Myocyte (in vitro differentiated cells): ENCODE data around the gene NACC2. TPM values are rescaled to one million over a fixed set of nuclear protein-coding genes. Genes with fewer than 3 reads are reported as not detected.
"Not testable (repeated sequence)": the region's sequence is repeated elsewhere in the genome, so short reads cannot be mapped to it uniquely, and the experiment has no call there.

ENCODE experiments used
- DNase-seq: peaks from one replicate; pipeline ENCODE4 v3.0.0-alpha.2; 2012; ENCODE audit warnings: low read depth
- total RNA-seq: library from RNA; depleted of rRNA; stranded (reverse); fragments of >200 nt; gene quantifications from 2 replicates; pipeline ENCODE4 v1.2.3, GENCODE V29; 2014

The NACC2 gene
- total RNA-seq, 1 donor from 2014 or later: 22.8 TPM

DNA sequence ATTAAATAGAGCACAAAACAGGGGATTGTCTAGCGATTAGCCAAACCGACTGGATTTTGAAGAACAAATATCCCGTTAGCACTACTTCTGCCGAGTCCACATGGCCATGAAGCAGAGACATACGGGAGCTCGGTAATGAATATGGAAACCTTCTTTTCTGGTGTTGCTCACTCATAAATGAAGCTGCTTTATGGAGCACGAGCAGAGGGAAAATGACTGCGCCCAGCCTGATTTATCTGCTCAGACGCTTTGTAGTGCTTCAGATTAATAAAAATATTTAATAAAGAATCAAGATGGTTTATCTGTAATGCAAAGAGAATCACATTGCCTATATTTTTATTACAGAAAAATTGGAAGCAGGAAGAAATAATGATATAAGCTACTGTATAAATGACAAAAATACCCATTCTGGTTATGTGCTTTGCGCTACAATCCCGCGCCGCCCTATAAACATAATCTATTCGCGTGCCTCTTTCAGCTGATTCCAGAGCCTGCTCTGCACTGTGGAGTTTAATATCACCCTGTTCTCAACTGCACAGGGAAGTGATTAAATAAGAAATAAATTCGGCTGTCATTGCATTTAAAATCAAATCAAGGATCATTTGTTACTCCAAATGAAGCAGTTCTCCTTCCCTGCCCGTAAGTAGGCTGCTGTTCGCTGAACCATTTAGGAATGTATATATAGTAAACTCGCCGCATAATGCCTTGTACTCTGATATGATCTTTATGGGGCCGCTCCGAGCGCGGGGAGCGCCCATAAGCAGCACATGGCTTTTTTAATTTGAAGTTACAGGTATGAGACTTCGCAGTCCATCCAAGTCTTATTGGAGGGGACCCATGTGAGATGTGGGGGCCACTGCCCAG, 111.6 kb downstream of the NACC2 start:
- DNase-seq: no peak

DNA sequence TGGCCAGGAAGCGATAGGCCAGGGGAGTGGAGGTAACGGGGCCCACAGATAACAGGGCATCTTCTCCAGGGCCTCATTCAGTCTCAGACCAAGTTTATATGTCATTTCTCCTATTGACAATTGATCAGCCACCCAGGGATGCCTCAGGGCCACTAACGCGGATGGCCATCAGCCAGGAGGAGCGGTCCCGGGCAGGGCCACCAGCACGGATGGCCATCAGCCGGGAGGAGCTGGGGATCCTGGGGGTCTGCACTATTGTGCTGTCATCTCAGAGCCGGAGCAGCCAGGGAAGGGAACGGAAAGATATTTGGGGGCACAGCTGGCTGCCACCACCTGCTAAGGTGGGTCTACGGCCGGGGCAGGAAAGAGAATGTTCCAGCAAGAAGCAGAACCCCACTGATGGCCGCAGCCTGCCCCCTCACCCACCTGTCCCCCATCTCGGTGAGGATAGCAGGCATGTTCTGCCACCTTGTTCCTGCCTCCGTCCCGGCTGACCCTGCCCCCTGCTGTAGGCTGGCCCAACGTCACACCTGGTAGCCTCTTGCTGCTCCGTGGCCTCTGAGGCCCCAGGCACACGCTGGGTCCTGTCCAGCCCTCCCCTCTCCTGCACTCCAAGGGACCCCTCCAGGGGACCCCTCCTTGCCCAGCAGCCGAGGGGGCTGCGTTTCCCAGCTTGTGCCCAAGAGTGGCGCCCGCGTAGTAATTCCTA, 112.4 kb downstream of the NACC2 start:
- DNase-seq: no peak

DNA sequence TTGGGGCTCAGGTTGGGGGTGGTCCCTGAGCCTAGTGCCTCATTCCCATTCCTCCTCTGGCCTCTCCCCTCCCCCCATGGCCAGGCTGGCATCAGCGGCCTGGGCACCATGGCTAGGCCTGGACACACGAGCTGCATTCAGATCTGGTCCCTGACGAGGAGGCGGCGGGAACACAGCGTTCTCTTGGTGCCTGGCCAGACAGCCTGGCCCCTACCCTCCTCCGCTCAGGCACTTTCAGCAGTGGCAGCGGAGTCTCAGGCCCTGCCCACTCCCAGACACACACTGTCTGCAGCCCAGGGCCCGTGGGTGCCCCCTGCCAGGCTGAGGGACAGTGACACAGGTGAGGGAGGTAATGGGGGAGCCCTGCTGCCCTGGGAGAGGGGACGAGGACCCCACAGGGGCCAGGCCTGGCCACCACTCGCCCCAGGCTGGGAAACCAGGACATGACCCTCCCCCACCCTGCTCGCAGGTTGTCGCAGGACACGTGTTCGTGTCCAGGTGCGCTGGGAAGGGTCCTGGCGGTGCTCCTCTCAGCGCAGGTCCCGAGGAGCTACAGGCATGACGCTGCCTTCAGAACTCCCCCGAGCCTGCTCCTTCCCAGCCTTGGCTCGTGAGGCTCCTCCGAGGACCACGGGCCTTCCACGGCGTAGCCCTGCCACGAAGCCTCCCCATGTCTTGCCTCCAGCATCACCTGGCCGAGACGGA, 114.0 kb downstream of the NACC2 start:
- no peak for DNase-seq

DNA sequence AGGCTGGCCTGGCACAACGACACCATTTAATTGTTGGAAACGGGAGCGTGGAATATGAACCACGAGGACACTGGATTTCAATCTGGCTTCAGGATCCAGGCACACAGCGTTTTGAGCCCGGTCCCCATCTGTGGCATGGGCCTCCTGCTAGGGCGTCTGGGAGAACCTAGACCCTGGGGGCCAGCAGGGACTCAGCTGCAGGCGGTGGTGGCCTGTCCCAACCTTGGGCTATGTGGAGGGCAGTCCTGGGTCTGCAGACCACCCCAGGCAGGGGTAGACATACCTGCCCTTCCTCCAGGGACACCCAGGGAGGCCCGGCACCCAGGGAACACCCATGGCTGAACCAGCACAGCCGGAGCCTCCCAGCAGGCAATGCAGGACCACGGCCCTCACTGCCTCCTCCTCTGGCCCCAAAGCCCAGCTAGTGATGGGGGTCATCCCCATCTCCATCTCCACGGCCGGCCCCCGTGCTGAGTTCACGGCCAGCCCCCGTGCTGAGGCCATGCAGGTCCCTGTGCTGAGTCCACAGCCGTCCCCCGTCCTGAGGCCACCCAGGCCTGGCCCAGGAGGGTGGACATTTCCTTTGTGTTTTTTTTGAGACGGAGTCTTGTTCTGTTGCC, 115.4 kb downstream of the NACC2 start:
- DNase-seq: no peak

DNA sequence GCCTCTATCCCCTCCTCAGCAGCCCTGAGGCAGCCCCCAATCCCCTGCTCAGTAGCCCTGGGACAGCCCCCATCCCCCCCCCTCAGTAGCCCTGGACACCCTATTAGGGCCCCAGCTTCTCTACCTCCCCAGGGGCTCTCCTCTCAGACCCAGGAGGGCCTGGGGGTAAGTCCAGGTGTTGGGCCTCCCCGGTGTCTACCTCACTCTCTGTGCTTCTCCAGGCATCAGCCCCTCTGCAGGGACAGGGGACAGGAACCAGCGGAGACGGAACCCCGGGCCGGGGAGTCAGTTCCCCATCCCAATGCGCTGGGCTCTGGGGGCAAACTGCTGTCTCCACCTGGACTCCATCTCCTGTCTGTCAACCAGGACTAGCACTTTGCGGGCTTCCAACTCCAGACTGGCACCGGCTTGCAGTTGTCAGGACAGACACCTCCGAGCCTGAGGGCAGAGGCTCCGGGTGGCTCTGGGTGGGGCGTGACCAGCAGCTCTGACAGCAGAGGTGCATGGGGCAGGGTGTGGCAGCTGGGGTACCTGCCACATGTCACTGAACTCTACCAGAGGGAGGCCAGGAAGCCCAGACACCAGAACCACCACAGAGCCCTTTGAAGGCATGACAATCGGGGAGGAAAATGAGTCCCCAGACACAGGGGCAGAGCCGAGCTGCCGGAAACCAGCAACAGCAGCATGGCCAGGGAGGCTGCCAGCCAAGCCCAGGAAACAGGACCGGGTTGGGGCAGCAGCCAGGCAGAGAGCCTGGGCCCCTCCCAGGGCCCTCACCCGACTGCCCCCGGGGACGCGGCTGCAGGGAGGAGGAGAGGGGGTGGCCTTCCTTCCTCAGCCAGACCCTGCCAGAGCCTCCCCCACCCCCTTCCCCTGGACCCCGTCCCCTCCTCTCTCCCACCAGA, 116.2 kb downstream of the NACC2 start:
- DNase-seq: no peak

DNA sequence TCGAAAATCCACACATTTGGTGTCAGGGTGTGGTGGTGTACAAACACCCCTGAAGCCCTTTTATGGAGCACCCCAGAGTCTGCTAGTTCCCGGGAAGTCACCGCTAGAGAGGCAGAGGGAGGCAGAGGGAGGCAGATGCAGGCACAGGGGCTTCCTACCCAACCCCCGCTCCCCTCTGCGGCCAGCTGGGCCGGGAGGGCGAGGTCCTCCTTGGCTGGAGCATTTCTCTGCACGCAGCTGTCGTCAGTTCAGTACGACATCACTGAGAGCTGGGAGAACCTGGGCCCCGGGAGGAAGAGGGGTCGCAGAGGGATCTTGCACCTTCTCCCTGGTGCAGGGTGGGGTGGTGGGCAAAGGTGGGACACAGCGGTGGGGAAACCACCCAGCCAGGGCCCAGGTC, 118.1 kb downstream of the NACC2 start:
- DNase-seq: peak; percentile 67

DNA sequence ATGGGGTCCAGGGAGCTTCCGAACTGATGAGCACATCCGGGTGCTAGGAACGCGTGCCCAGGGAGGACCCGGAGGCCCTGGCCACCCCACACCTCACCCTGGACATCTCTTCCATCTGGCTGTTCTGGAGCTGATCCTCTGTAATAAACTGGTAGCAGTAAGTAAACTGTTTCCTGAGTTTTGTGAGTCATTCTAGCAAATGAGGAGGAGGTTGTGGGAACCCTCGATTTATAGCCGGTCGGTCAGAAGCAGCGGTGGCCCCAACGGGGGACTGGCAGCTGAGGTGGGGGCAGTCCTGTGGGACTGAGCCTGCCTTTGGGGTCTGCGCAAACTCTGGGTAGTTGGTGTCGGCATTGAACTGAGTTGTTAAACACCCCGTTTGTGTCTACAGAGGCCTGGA, 118.6 kb downstream of the NACC2 start:
- no peak for DNase-seq

DNA sequence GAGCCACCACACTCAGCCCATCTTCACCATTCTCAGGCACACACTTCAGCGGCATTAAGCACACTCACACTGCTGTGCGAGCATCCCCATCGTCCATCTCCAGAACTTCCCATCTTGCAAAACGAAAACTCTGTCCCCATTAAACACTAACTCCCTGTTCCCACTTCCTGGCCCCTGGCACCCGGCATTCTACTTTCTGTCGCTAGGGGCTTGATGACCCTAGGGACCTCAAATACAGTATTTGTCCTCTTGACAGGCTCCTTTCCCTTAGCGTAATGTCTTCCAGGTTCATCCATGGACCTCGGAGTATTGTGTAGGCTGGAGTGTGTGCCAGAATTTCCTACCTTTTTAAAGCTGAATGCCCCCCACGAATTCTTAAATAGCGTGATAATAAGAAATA, 119.3 kb downstream of the NACC2 start:
- DNase-seq: no peak

DNA sequence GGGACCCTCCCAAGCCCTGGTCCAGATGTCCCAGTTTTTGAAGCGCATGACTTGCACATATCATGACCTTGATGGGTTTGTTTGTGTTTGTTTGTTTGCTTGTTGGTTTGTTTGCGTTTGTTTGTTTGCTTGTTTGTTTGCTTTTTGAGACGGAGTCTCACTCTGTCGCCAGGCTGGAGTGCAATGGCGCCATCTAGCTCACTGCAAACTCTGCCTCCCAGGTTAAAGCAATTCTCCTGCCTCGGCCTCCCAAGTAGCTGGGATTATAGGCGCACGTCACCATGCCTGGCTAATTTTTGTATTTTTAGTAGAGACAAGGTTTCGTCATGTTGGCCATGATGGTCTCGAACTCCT, 120.9 kb downstream of the NACC2 start:
- DNase-seq: no peak

DNA sequence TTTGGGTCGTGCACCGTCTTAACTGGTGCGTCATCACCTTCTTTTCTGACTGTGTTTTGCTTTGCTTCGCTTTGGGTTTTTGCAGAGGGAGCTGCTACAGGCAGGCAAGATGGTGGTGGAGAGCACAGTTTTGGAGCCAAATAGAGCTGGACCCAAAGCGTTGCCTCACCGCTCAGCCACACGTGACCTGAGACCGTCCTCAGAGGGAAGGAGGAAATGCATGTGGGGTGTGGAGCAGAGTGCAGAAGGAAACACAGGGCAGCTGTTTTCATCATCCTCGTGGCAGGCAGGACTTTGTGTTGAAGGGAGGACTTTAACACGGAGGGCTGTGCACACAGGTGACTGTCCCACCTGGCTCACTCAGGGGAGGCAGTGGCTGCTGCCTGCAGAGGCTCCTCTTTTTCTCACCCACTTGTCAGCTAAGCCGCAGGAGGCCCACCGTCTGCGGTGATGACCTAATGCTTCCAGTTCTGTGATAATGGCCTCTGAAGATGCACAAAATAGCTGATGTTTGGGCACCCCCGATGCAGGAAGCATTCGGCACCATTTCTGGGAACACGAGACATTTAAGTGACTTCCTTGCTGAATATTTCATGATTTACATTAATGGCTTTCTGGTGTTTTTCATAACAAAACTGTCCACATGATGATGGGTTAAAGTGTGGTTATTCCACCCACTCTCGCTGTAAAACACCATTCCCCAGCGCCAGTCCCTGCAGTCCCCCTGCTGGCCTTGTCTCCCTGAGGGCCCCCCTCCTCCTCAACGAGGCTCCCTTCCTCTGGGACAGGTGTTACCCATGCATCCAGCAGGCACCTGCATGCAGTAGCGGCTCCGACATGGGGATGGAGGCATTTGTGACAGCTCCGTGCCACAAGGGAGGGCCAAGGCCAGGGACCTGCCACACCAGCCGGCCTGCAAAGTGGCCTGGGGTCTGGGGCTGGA, 121.5 kb downstream of the NACC2 start:
- no peak for DNase-seq

DNA sequence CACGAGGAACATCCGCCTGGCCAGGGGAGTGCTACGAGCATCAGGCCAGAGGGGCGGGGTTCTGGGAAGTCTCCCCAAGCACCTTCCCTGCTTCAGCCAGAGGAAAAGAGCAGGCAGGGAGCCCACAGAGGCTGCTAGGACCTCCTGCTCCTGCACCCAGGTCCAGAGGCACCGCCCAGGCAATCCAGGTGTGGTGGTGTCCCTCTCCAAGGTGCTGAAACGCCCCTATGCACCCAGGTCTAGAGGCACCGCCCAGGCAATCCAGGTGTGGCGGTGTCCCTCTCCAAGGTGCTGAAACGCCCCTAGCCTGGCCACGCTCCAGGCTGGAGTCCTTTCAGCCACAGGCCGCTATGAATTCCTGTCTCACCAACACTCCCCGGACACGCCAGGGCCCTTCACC, 123.2 kb downstream of the NACC2 start:
- DNase-seq: no peak

DNA sequence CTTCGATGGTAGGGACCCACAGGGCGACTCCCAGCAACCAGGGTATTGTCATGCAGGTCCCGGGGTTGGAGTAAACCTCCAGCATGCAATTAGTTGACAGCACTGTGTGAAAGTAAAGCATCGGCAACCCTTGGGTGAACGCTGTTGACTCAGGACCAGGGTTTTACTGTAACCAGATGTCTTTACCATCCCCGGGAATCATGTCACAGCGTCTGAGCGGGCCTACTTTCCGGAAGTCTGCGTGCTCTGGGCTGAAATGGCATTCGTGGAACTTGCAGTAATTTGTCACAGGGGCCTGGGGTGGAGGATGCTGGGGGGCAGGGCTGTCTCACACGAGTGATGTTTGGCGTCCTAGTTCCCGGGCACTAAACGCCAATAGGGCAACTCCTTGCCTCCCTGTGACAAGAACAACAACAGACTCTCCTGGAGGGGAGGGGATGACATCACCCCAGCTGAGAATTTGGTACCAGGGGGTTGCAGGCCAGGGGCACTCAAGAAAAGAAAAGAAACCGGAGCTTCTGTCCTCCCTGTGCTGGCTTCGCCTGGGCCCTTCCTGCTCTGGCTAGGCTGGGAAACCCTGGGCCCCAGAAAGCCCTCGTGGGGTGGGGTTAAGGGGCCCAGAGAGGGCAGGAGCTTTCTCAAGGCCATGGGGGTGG, 123.8 kb downstream of the NACC2 start:
- DNase-seq: no peak

DNA sequence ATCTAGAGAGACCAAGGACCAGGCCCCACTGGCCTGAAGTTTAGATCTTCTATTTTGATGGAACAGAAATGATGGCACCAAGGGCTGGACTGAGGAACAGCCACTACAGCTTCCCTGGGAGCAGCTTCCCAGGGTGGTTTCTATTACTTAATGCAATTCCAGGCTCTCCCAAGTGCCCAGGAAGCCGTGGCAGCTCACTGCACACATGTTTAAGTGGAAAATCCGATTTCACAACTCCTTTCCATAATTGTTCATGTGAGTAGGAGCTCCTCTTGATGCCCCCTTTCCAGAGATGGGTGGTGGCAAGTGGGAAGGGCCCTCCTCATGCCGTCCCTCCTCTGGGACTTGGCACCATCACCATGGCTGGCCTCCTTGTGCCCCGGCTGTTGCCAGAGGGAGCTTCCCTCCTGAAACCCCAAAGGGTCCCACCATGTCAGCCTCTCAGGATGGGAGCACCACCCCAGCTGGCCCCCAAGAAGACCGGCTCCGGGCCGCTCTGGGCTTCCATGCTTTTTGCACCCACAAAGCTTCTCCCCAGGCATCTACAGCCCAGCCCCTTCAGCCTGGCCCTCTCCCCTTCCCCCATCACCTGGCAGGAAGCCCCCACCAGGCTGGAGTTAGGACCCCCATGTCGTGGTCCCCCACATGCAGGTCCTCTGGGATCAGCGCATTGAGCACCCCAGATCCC, 124.8 kb downstream of the NACC2 start:
- DNase-seq: no peak

DNA sequence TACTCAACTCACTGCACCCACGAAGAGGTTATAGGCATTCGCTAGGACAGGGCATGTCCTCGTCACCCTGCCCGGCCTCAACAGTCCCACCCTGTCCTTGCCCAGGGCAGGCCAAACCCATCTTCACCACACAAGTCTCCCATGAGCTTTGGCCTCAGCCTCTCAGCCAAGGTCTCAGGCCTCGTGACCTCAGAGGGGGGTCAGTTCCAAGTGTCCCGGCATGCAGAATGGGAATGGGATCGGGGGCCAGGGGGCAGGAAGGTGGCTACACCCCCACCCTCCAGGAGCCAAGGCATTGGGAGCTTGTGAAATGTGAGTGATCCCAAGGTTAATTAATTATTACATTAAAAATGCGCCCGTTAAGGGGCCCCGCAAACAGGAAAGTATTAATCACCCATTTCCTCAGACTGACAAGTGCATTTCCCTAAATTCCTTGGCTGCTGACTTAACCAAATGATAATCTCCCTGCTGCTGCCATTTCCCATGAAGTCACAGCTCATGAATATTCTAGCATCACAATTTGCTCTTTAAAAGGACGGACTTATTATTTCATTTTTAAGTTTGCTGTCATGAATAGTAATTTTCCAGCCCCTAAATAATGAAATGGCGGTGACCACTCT, 125.9 kb downstream of the NACC2 start:
- DNase-seq: no peak

DNA sequence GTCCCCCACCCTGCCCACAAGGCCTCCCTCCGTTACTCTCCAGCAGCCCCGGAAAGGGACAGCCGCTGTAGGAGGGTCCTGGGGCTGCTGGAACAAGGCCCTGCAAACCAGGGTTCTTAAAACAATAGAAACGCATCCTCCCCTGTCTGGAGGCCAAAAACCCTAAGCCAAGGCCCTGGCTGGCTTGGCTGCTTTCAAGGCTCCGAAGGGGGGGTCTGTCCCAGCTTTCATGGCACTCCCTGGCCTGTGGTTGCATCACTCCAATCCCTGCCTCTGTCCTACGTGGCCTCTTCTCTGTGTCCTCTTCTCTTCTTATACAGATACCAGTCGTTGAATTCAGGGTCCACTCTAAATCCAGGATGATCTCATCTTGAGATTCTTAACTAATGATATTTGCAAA, 126.5 kb downstream of the NACC2 start:
- no peak for DNase-seq

DNA sequence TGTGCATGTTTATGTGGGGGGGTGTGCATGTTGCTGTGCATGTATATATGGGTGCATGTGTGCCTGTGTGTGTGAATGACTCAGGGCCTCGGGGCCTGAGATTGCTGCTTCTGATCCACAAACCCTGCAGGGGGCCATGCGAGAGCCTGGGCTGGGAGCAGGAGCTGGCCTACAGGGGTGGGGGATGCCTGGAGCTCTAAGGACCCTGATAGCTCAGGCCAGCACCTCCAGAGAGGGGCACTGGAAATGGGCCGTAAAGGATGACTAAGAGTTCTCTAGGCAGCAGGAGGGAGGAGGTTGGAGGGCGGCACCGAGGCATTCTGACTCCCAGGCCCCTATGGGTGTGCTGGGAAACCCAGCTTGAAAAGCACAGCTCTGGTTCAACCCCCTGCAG, 127.0 kb downstream of the NACC2 start:
- no peak for DNase-seq

DNA sequence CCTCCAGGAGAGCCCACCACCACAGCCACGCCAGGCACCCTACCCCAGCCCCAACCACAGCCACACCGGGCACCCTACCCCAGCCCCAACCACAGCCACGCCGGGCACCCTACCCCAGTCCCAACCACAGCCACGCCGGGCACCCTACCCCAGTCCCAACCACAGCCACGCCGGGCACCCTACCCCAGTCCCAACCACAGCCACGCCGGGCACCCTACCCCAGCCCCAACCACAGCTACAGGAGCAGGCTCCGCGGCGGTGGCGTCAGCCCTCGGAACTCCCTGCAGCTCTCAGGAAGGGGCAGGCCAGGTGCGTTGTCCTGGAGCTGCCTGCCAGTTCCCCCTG, 128.2 kb downstream of the NACC2 start:
- not testable (repeated sequence) for DNase-seq

DNA sequence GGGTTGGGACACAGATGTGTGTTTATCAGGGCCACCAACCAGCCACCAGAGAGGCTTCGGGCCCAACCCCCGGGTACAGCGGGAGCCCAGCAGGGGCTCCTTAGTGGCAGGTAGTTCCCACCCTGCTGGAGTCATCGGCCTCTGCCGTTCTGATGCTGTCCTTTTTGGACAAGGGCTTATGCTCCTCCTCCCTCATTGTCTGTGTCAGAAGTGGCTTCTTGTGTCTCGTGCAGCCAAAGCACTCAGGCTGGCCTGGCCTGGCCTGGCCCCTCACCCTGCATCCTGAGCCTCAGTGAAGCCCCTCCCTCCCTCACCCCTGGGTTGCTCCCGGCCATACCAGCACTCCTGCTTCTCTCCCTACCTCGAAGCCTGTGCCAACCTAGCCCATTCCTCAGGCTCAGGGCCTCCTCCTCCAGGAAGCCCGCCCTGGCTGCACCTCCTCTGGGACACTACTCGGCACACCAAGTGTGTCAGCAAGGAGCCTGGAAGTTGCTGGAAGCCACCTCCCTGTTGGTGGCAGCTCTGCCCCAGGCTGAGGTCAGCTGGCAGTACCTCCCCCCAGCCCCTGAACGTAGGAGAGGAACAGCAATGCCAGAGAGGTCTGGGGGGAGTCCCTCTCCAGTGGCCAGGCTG, 129.8 kb downstream of the NACC2 start:
- DNase-seq: no peak
